ENCODE data around the gene TMEM63C. TPM values are rescaled to one million over a fixed set of nuclear protein-coding genes. Genes with fewer than 3 reads are reported as not detected.

Gene TMEM63C
- total RNA-seq, 1 donor from 2014 or later: 1.5 TPM

DNA sequence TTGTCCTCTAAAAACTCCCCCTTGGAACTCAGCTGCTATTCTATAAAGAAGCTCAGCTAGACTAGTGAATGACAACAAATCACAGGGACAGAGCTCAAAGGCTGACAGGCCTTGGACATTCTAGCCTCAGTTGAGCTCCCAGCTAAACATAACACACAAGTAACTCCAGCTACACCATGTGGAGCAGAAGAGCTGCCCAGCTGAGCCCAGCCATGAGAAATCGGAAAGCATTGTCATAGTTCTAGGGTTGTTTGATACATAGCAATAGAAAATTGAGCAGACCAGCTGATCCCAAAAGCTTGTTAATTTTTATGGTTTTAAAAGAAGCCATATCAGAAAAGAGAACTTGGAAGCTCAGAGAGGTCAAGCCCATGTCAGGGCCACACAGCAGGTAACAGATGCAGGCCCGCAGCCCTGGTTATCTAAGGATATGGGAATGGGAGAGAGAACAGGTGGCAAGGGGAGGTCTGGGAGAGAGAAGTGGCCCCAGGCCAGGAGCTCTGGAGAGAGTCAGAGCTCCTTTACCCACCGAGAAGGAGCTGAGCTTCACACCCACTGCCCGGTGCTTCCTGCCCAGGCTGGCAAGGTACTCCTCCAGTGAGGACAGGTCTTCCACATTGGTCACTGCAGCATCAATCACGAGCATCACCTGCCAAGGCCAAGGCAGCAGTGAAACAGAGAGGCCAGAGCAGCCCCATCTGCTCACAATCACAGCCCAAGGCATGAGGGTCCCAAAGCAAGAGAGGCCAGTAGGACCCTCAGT lies 86.5 kb downstream of the TMEM63C start:
- Mint-ChIP-seq H3K4me1 (peaks cover 9% of the 10 kb centered on the region), H3K9me3 (no peaks in the 10 kb centered on the region), H3K27me3 (peaks cover 26% of the 10 kb centered on the region), H3K4me3 (no peak overlapping the region), H3K27ac (no peak overlapping the region), H3K36me3 (ENCODE audit: low read depth) (no peaks in the 10 kb centered on the region)
- ChIA-PET CTCF (no interaction called here), POLR2A (no interaction called here)
- TF ChIP-seq, protein P1, sequence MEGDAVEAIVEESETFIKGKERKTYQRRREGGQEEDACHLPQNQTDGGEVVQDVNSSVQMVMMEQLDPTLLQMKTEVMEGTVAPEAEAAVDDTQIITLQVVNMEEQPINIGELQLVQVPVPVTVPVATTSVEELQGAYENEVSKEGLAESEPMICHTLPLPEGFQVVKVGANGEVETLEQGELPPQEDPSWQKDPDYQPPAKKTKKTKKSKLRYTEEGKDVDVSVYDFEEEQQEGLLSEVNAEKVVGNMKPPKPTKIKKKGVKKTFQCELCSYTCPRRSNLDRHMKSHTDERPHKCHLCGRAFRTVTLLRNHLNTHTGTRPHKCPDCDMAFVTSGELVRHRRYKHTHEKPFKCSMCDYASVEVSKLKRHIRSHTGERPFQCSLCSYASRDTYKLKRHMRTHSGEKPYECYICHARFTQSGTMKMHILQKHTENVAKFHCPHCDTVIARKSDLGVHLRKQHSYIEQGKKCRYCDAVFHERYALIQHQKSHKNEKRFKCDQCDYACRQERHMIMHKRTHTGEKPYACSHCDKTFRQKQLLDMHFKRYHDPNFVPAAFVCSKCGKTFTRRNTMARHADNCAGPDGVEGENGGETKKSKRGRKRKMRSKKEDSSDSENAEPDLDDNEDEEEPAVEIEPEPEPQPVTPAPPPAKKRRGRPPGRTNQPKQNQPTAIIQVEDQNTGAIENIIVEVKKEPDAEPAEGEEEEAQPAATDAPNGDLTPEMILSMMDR (IDR thresholded peaks at IDR 0.05): no peak
- intact Hi-C loops (cut with micrococcal nuclease): no loop called here
- no peak for ATAC-seq (ENCODE audit: low read depth)
- DNase-seq: no peak

DNA sequence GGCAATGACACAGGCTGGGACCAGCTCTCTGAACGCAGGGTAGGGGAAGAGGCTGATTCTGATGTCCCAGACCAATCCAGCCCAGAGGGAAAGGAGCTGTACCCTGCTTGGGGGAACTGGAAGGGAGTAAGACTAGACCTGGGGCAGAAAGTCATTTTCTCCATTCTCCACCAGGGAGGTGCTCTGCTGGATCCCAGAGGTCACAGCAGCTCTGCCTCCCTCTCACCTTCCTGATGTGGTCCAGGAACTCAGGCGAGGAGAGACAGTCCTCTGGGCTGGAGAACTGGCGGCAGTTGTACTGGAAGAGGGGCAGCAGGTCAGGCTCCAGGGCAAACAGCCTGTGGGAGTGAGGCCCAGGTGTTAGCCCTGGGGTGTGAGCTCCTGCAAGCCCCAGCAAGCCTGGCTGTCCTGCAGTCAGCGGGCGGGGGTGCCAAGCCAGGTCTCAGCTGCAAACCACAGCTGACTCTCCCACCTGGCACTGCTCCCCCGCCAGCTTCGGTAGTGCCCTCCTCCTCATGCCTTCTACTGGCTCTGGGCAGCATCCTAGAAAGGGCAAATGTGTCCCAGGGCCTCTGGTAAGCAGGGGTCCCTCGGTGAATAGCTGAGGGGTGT lies 87.5 kb downstream of the TMEM63C start:
- CTCF ChIA-PET: no interaction called here
- no peak overlapping the region for H3K4me3 Mint-ChIP-seq

DNA sequence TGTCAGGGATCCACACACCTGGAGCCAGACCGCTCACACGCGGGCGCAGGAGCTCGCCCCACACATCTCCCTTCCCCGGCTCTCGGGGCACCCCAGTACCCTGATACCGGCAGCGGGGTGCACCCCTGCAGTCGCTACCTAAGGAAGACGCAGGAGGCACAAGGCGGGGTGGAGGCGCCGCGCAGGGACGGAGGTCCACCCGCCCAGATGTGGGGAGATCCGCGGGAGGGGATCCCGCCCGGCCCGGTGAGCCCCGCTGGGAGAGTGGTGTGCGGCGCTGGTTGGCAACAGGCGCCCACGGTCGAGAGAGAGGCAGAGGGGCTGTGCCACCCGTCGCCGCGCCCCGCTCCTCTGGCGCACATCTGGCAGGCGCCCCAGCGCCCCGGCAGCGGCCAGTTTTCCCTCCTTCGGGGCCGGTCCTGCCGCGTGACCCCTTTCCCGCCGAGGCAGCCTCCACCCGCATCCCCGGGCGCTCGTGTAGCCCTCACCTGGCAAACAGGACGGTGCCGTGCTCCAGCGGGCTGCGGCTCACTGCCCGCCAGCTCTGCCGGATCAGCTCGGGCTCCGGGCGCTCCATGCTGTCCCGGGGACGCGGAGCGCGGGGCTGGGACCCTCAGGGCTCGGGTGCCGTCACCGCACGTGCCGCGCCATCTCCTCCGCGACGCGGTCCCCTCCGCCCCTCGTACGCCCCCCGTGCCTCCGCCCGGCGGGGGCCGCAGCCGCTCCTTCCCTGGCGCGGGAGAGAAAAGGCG lies 88.9 kb downstream of the TMEM63C start:
- POLR2A ChIA-PET: no interaction called here
- no peak overlapping the region for H3K27ac Mint-ChIP-seq
- H3K36me3 Mint-ChIP-seq (ENCODE audit: low read depth): no peaks in the 10 kb centered on the region
- CTCF ChIA-PET: no interaction called here
- ATAC-seq (ENCODE audit: low read depth) (no peak), DNase-seq (no peak)
- no peaks in the 10 kb centered on the region for H3K9me3 Mint-ChIP-seq
- H3K4me3 Mint-ChIP-seq: no peak overlapping the region
- H3K4me1 Mint-ChIP-seq: peaks cover 3% of the 10 kb centered on the region
- peaks cover 27% of the 10 kb centered on the region for H3K27me3 Mint-ChIP-seq
- intact Hi-C loops (cut with micrococcal nuclease): no loop called here
- TF ChIP-seq, protein P1 (IDR thresholded peaks at IDR 0.05): no peak

More for the DNA sequence above, 87.5 kb downstream of the TMEM63C start:
- peaks cover 27% of the 10 kb centered on the region for H3K27me3 Mint-ChIP-seq
- DNase-seq: no peak
- H3K4me1 Mint-ChIP-seq: peaks cover 9% of the 10 kb centered on the region
- no peak for ATAC-seq (ENCODE audit: low read depth)
- no peaks in the 10 kb centered on the region for H3K36me3 Mint-ChIP-seq (ENCODE audit: low read depth)
- no peak overlapping the region for H3K27ac Mint-ChIP-seq
- H3K9me3 Mint-ChIP-seq: no peaks in the 10 kb centered on the region
- intact Hi-C loops (cut with micrococcal nuclease): no loop called here
- TF ChIP-seq, protein P1 (IDR thresholded peaks at IDR 0.05): no peak
- POLR2A ChIA-PET: no interaction called here

DNA sequence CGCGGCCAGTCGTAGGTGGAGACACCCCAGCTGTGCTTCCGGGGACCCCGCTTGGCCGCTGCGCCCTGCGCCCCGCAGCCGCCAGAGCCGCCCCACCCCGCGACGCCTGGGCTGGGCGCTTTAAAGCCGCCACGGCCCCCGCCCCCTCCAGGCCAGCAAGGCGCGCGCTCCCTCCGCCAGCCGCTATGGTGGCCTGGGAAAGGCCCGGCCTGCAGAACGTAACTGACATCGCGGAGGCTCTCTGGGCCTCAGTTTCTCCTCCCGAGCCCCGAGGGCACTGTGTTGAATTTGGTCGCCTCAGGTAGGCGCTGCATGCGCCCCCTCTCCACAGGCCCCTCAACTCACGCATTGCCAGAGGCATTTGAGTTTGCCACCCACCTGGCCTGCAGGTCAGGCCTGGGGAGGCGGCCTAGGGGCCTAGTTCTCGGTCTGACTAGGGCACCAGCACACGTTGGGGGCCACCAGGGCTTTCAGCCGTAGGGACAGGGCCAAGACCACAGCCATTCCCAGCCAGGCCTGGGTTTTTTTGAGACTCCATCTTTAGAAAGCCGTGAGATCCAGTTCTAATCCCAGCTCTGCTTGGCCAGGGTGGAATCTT lies 89.6 kb downstream of the TMEM63C start, which contains the start of gene NGB:
Gene NGB (minus strand): TSS at position 94 of the 598 bp plus-strand sequence. CDS start 269 bp downstream, outside the sequence.
- Mint-ChIP-seq H3K9me3 (no peaks in the 10 kb centered on the region), H3K36me3 (ENCODE audit: low read depth) (no peaks in the 10 kb centered on the region), H3K4me3 (no peak within 1 kb of the TSS), H3K27ac (no peak within 1 kb of the TSS), H3K4me1 (peaks cover 3% of the 10 kb centered on the region), H3K27me3 (peaks cover 27% of the 10 kb centered on the region)
- ChIA-PET POLR2A (no interaction called here), CTCF (no interaction called here)
- intact Hi-C loops (cut with micrococcal nuclease): no loop called here
- ATAC-seq (ENCODE audit: low read depth): no peak
- TF ChIP-seq, protein P1 (IDR thresholded peaks at IDR 0.05): no peak
- no peak for DNase-seq

DNA sequence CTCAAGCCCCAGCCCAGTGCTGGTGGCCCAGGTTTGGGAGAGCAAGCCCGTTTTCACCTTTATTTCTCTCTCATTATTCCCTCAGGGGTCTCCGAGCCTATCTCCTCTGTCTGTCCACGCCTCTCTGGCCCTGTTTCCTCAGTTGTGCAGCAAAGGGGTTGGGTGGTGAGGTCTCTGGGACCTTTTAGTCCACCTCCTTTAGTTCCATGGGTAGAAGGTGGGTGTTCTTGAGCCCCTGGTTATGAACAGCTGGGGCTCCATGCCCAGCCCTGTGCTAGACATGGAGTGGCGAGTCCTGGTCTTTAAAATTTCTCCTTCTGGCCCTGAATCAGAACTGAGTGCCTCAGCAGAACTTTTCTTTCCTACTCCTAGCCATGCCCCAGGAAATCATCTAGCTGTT lies 90.7 kb downstream of the TMEM63C start:
- H3K4me3 Mint-ChIP-seq: no peak overlapping the region
- DNase-seq: no peak
- no peaks in the 10 kb centered on the region for H3K9me3 Mint-ChIP-seq
- POLR2A ChIA-PET: no interaction called here
- ATAC-seq (ENCODE audit: low read depth): no peak
- intact Hi-C loops (cut with micrococcal nuclease): no loop called here
- peaks cover 27% of the 10 kb centered on the region for H3K27me3 Mint-ChIP-seq
- no peaks in the 10 kb centered on the region for H3K36me3 Mint-ChIP-seq (ENCODE audit: low read depth)
- CTCF ChIA-PET: no interaction called here
- H3K27ac Mint-ChIP-seq: no peak overlapping the region
- H3K4me1 Mint-ChIP-seq: peaks cover 3% of the 10 kb centered on the region
- TF ChIP-seq, protein P1 (IDR thresholded peaks at IDR 0.05): no peak

All from activated B cell treated with CpG ODN at 0.5 μM for 24 hours (primary cell).